Mammary epithelial cell (primary cell): ENCODE results near the gene ADSS1.

Experiments used
- EZH2 ChIP-seq: IDR thresholded peaks from 2 replicates; pipeline ENCODE4 v1.6.1; 2012; ENCODE audit warnings: low read length, inconsistent platforms, borderline replicate concordance
- TF ChIP-seq, protein P1 (sequence below), 2 donors: IDR thresholded peaks in 1 of 2; conservative IDR thresholded peaks in 1 of 2; 2 replicates each; pipeline ENCODE4 v1.5.1; 2011 to 2012; ENCODE audit warnings: inconsistent platforms in 2 of 2, low read length in 2 of 2, mild to moderate bottlenecking in 2 of 2, control low read depth in 1 of 2, low read depth in 1 of 2; ENCODE audit not compliant: insufficient read depth in 1 of 2; ENCODE audit errors: extremely low read depth in 1 of 2

DNA sequence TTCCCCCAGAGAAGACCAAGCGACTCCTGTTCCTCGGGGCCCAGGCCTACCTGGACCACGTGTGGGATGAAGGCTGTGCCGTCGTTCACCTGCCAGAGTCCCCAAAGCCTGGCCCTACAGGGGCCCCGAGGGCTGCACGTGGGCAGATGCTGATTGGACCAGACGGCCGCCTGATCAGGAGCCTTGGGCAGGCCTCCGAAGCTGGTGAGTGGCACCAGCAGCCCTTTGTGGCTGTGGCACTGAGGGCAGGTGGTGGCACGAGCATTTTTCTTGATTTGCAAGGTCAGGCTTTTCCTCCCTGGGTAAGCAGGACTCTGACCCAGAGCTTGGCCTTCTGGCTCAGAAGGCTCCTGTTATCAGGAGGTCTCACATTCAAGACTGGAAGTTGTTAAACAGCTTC lies 31.6 kb downstream of the ADSS1 start:
- TF ChIP-seq, protein P1, sequence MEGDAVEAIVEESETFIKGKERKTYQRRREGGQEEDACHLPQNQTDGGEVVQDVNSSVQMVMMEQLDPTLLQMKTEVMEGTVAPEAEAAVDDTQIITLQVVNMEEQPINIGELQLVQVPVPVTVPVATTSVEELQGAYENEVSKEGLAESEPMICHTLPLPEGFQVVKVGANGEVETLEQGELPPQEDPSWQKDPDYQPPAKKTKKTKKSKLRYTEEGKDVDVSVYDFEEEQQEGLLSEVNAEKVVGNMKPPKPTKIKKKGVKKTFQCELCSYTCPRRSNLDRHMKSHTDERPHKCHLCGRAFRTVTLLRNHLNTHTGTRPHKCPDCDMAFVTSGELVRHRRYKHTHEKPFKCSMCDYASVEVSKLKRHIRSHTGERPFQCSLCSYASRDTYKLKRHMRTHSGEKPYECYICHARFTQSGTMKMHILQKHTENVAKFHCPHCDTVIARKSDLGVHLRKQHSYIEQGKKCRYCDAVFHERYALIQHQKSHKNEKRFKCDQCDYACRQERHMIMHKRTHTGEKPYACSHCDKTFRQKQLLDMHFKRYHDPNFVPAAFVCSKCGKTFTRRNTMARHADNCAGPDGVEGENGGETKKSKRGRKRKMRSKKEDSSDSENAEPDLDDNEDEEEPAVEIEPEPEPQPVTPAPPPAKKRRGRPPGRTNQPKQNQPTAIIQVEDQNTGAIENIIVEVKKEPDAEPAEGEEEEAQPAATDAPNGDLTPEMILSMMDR (conservative IDR thresholded peaks at IDR 0.05 in 1 of 2, IDR thresholded peaks at IDR 0.05 in 1 of 2; ENCODE audit: extremely low read depth in 1 of 2, insufficient read depth in 1 of 2, low read depth in 1 of 2, low read length in 2 of 2) = no peak
- no peak for TF ChIP-seq EZH2
